Tibial nerve (tissue), 4 donors: ENCODE results near the gene DNAH14.

Experiments
- EP300 ChIP-seq, 2 donors: sonication (generic); formaldehyde crosslinking; IDR thresholded peaks; one replicate each; pipeline ENCODE4 v1.6.1; 2017; ENCODE audit warnings: antibody characterized with exemption in 2 of 2, mild to moderate bottlenecking in 1 of 2
- POLR2A ChIP-seq, 2 donors: fragments of 450-650 bp; IDR thresholded peaks; one replicate each; pipeline ENCODE4 v1.6.1; 2017; ENCODE audit warnings: antibody characterized with exemption in 2 of 2, mild to moderate bottlenecking in 2 of 2, moderate library complexity in 2 of 2
- TF ChIP-seq, protein P1 (sequence below), 5 experiments: fragments of 200-600 bp in 3 of 5; fragments of 450-650 bp in 2 of 5; sonication (generic) in 3 of 5; IDR thresholded peaks; one replicate each; pipeline ENCODE4 v1.5.1; 2016 to 2019; ENCODE audit warnings: antibody characterized with exemption in 5 of 5, mild to moderate bottlenecking in 3 of 5, moderate library complexity in 2 of 5

DNA sequence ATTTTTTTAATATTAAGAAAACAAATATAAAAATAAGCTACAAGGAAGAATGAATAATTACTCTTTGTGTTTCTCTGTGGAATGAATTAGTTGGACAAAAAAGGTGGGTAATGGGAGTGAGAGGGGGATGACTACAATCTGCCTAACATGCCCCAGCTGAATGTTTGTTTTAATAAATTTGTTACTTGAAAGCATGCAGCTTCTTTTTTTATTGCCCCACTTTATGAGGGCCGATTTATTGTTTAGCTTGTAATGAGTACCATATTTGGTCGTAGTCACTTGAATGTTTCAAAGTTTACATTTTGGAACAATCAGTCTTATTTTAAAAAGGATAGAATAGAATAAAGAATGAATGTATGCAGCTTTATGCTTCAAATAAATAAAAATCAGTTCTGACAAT lies 301.0 kb downstream of the DNAH14 start:
- TF ChIP-seq, protein P1, sequence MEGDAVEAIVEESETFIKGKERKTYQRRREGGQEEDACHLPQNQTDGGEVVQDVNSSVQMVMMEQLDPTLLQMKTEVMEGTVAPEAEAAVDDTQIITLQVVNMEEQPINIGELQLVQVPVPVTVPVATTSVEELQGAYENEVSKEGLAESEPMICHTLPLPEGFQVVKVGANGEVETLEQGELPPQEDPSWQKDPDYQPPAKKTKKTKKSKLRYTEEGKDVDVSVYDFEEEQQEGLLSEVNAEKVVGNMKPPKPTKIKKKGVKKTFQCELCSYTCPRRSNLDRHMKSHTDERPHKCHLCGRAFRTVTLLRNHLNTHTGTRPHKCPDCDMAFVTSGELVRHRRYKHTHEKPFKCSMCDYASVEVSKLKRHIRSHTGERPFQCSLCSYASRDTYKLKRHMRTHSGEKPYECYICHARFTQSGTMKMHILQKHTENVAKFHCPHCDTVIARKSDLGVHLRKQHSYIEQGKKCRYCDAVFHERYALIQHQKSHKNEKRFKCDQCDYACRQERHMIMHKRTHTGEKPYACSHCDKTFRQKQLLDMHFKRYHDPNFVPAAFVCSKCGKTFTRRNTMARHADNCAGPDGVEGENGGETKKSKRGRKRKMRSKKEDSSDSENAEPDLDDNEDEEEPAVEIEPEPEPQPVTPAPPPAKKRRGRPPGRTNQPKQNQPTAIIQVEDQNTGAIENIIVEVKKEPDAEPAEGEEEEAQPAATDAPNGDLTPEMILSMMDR (IDR thresholded peaks at IDR 0.05): no peak
- TF ChIP-seq POLR2A (IDR thresholded peaks at IDR 0.05) (no peak), EP300 (IDR thresholded peaks at IDR 0.05) (no peak)
